Measurements from ENCODE around the gene SEMA3B. TPM values are rescaled to one million over a fixed set of nuclear protein-coding genes. Genes with fewer than 3 reads are reported as not detected.

Gene SEMA3B
- total RNA-seq, 1 donor from 2014 or later, result 24.2 TPM

DNA sequence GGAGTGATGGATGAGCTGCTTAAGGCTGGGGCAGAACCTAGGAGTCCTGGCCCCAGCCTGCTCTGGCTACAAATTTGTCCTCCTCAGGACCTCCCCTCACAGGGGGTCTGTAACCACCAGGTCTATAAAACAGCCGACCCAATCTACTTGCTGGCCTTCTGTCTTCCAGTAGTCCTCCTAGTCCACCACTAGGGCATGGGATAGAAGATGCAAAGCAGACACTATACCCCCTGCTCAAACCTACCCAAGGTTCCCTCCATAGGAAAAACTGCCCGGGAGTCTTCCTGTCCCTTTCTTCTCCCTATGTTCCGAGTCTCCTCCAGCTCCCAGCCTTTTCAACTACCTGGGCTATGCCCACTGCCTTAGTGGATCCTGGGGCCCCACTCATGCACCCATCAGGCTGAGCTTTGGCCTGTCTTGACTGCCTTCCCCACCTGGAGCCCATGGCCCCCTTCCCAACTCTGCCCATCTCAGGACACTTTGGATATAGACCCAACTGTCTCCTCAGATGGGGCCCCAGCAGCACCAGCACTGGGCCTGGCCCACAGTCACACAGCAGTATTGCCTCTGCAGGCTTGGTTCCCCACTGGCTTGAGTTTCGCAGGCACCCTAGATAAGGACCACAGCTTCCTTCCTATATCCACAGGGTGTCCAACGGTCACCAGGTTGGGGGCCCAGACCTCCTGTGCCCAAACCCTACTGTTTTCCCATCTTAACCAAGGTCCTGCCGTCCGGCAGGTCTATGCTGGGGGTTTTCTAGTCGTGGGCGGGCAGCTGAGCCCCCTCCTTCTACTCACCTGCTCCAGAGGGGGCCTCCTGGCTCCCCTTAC is 29.2 kb downstream of the SEMA3B start:
- H3K4me1 ChIP-seq, result peaks cover 13 to 24% of the 10 kb centered on the region in 2 donors
- DNase-seq (ENCODE audit: low spot score in 2 of 2), result no peak
- H3K4me3 ChIP-seq, result peak overlapping the region; percentile 85 to 89
- H3K36me3 ChIP-seq, result peaks cover 0 to 10% of the 10 kb centered on the region in 2 donors
- H3K27me3 ChIP-seq, result no peaks in the 10 kb centered on the region
- peak overlapping the region; percentile 90 to 91 for H3K27ac ChIP-seq
- TF ChIP-seq, protein P1, sequence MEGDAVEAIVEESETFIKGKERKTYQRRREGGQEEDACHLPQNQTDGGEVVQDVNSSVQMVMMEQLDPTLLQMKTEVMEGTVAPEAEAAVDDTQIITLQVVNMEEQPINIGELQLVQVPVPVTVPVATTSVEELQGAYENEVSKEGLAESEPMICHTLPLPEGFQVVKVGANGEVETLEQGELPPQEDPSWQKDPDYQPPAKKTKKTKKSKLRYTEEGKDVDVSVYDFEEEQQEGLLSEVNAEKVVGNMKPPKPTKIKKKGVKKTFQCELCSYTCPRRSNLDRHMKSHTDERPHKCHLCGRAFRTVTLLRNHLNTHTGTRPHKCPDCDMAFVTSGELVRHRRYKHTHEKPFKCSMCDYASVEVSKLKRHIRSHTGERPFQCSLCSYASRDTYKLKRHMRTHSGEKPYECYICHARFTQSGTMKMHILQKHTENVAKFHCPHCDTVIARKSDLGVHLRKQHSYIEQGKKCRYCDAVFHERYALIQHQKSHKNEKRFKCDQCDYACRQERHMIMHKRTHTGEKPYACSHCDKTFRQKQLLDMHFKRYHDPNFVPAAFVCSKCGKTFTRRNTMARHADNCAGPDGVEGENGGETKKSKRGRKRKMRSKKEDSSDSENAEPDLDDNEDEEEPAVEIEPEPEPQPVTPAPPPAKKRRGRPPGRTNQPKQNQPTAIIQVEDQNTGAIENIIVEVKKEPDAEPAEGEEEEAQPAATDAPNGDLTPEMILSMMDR (IDR thresholded peaks at IDR 0.05), result peak in 1 of 3 experiments; percentile 5
- intact Hi-C loops (cut with DNase I), result loop anchor here (2.0 kb wide), 1 partner anchor 33 kb away; no protein-coding TSS in a partner anchor
- no peaks in the 10 kb centered on the region for H3K9me3 ChIP-seq

DNA sequence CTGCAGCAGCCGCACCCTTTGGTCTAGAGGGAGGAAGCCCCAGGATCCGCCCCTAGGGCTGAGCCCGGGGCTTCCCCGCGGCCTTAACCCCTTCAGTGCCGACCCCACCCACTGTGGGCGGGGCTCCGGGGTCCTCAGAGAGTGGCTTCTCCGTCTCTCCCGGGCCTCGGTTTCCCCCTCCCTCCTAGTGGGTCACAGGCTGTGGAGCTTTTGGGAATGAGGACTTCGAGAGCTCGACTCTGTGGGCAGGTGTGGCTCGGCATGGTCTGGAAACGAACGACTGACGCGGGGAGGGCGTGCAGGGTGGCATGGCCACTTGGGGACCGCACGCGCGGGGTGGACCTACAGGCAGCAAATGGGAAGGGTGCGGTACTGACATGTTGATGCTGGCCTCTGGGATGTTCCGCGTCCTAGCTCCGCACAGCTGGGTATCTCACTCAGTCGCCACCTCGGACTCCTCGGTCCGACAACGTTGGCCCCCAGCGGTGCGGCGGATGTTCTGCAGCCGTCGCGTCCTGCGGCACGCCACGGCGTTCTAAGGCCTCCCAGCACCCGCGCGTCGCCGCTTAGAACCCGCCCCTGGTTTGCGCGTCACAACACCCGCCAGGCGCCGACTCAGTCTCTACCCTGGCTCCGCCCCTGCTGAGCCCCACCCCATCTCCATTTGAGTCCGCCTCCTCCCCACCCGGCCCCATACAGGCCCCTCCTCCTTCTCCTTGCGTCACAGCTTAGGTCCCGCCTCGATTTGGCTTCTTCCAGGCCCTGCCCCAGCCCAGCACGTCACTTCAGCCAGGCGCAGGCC is 30.1 kb downstream of the SEMA3B start, which contains the start of the genes HYAL3 and NAA80:
TSS of gene HYAL3 (minus strand) at position 570 of the 802 bp plus-strand sequence. CDS start 3,803 bp downstream, outside the sequence.
TSS of gene NAA80 (minus strand) at position 570 of the 802 bp plus-strand sequence. CDS start 1,942 bp downstream, outside the sequence.
- Histone ChIP-seq H3K4me3 (peak within 1 kb of the TSS; percentile 85 to 89), H3K27me3 (no peaks in the 10 kb centered on the region), H3K27ac (peak within 1 kb of the TSS; percentile 90 to 91), H3K36me3 (peaks cover 0 to 10% of the 10 kb centered on the region in 2 donors), H3K9me3 (no peaks in the 10 kb centered on the region), H3K4me1 (peaks cover 13 to 19% of the 10 kb centered on the region in 2 donors)
- DNase-seq (ENCODE audit: low spot score in 2 of 2), result peak; percentile 96 to 100
- intact Hi-C loops (cut with DNase I), result loop anchor here (1.0 to 2.0 kb wide), 2 partner anchors 22 to 34 kb away; no protein-coding TSS in a partner anchor
- TF ChIP-seq, protein P1 (IDR thresholded peaks at IDR 0.05), result peak; percentile 30 to 58 (median 39)

DNA sequence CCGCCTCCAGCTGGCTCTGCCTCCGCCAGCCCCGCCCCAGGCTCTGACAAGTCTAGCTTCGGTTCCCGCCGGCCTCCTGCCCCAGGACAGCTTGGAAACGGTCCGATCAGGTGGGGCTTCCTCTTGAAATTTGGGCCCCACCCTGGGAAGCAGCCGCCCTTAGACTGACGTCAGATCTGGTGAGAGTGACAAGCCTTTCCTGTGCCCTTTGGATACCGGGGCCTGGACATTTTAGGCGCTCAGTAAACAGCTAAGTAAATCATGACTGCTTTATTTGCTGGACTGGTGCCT is 30.6 kb downstream of the SEMA3B start:
- H3K4me1 ChIP-seq, result peaks cover 13 to 19% of the 10 kb centered on the region in 2 donors
- intact Hi-C loops (cut with DNase I), result loop anchor here (1.0 to 2.0 kb wide), 2 partner anchors 22 to 35 kb away; no protein-coding TSS in a partner anchor
- TF ChIP-seq, protein P1 (IDR thresholded peaks at IDR 0.05), result no peak

DNA sequence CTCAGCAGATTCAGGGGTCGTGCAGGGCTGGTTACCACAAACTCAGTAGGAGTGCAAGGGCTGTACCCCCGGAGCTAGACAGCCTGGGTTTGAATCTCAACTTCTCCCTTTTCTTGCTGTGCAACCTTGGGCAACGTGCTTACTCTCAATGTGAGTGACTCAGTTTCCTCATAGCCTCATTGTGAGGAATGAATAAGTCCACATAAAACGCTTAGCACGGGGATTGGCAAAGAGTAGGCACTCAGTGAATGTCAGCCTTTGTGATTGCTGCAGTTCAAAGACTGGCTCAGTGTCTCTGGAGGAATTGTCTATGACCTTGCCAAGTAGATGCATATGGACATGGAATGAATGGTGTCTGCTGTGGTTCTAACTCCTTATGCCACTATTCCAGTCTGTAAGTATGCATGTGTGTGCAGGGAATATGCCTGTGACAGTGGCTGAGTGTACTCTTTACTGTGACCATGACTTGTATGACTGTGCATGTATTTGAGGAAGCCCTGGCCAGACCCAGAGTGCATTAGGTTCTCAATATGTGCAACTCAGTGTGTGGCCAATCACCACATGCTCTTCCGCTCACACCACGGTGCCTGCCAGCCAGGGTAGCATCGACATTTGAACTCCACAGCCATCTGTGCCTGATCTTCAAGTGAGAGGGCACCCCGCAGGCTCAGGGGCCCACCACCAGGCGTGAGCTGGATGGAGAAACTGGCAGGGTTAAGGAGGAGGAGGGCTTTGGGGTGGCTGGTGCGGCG is 31.2 kb downstream of the SEMA3B start:
- Histone ChIP-seq H3K36me3 (peaks cover 0 to 10% of the 10 kb centered on the region in 2 donors), H3K4me1 (peaks cover 13 to 19% of the 10 kb centered on the region in 2 donors), H3K4me3 (peak overlapping the region; percentile 43 to 89), H3K27ac (peak overlapping the region; percentile 77 to 78), H3K9me3 (no peaks in the 10 kb centered on the region), H3K27me3 (no peaks in the 10 kb centered on the region)
- intact Hi-C loops (cut with DNase I), result loop anchor here (1.0 to 2.0 kb wide), 2 partner anchors 21 to 35 kb away; no protein-coding TSS in a partner anchor
- no peak for DNase-seq (ENCODE audit: low spot score in 2 of 2)
- TF ChIP-seq, protein P1 (IDR thresholded peaks at IDR 0.05), result no peak

More for the DNA sequence above, 30.6 kb downstream of the SEMA3B start:
- no peak for DNase-seq (ENCODE audit: low spot score in 2 of 2)
- no peaks in the 10 kb centered on the region for H3K9me3 ChIP-seq
- H3K4me3 ChIP-seq, result peak overlapping the region; percentile 43 to 89
- peak overlapping the region; percentile 77 to 78 for H3K27ac ChIP-seq
- no peaks in the 10 kb centered on the region for H3K27me3 ChIP-seq
- peaks cover 0 to 10% of the 10 kb centered on the region in 2 donors for H3K36me3 ChIP-seq

Data from ascending aorta (tissue), 2 donors.